ENCODE measurements around the gene LMCD1.

Gene LMCD1

DNA sequence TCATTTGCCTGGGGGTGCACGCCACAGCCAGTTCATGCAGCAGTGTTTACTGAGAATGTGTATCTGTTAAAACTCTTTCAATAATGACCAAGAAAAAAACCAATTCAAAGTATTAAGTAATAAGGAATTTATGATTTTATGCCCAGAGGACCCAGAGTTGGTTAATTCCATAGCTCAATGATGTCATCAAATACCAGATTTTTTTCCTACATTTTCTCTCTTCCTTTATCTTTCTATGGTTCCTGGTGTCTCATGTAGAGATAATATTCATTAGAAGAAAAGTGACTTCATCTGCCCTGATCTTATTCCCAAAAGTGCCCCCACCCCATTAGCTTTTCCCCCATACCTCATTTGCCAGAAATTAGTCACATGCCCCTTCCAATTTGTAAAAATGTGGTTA lies 44.6 kb upstream of the LMCD1 start:
- no peak for TF ChIP-seq ZBTB7A (IDR thresholded peaks at IDR 0.05; ENCODE audit: low read depth)
- no peak for TF ChIP-seq EGR1 (IDR thresholded peaks at IDR 0.05)
- TF ChIP-seq FOXM1 (IDR thresholded peaks at IDR 0.05; ENCODE audit: borderline replicate concordance, low read depth): no peak
- no peak for TF ChIP-seq TEAD4 (IDR thresholded peaks at IDR 0.05)
- no peak for TF ChIP-seq CEBPB (IDR thresholded peaks at IDR 0.05)
- TF ChIP-seq TAF1 (IDR thresholded peaks at IDR 0.05; ENCODE audit: low read depth): no peak
- TF ChIP-seq, protein P1, sequence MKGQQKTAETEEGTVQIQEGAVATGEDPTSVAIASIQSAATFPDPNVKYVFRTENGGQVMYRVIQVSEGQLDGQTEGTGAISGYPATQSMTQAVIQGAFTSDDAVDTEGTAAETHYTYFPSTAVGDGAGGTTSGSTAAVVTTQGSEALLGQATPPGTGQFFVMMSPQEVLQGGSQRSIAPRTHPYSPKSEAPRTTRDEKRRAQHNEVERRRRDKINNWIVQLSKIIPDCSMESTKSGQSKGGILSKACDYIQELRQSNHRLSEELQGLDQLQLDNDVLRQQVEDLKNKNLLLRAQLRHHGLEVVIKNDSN (IDR thresholded peaks at IDR 0.05): no peak
- TF ChIP-seq TCF12 (IDR thresholded peaks at IDR 0.05; ENCODE audit: low read depth): no peak
- TF ChIP-seq, protein P2, sequence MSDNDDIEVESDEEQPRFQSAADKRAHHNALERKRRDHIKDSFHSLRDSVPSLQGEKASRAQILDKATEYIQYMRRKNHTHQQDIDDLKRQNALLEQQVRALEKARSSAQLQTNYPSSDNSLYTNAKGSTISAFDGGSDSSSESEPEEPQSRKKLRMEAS (IDR thresholded peaks at IDR 0.05): no peak
- no peak for TF ChIP-seq RAD21 (IDR thresholded peaks at IDR 0.05; ENCODE audit: low read depth)
- no peak for TF ChIP-seq EP300 (IDR thresholded peaks at IDR 0.05; ENCODE audit: borderline replicate concordance)
- no peak for TF ChIP-seq CREB1 (IDR thresholded peaks at IDR 0.05; ENCODE audit: low read depth)
- TF ChIP-seq REST (IDR thresholded peaks at IDR 0.05; ENCODE audit: low read depth): no peak
- no peak for TF ChIP-seq NFIC (IDR thresholded peaks at IDR 0.05)
- no peak for TF ChIP-seq YY1 (IDR thresholded peaks at IDR 0.05; ENCODE audit: low read depth)

DNA sequence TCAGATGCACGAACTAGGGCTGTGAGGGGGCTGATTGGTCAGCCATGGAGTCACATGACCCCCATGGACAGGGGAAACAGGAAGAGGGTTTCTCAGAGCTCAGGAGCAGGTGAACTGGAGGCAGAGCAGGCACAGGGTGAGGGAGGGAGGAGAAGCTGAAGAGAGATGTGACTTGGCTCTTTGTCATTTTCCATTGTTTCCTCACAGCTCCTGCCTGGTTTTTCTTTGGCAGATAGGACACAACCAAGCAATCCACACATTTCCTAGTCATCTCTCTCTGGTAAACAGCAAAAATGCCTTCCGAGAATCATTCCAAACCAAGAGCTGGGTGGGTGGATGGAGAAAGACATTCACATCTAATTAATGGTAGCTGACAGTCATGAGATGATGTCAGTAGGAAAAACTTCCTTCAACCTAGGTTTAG lies 43.4 kb upstream of the LMCD1 start:
- TF ChIP-seq, protein P1 (IDR thresholded peaks at IDR 0.05): peak; percentile 65
- TF ChIP-seq NFIC (IDR thresholded peaks at IDR 0.05): no peak

DNA sequence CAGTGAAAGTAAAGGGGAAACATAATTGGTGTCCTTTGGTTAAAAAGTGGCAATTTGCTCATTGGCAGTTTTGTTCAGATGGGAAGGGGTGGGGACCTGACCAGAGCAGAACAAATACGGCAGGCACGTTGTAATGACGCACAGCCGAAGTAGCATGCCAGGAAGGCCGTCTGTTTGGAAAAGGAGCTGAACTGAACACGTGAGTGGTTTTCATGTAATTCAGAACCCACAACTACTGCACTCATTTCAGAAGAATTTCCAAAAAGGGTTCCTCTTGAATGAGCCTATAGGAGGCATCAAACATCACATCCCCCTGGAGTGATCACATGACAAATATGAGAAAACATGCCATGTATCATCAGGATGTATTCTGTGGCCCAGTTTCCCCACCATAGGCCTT lies 42.9 kb upstream of the LMCD1 start:
- TF ChIP-seq TCF12 (IDR thresholded peaks at IDR 0.05; ENCODE audit: low read depth): no peak
- TF ChIP-seq EP300 (IDR thresholded peaks at IDR 0.05; ENCODE audit: borderline replicate concordance): no peak
- no peak for TF ChIP-seq REST (IDR thresholded peaks at IDR 0.05; ENCODE audit: low read depth)
- TF ChIP-seq YY1 (IDR thresholded peaks at IDR 0.05; ENCODE audit: low read depth): no peak
- TF ChIP-seq CREB1 (IDR thresholded peaks at IDR 0.05; ENCODE audit: low read depth): no peak
- no peak for TF ChIP-seq TAF1 (IDR thresholded peaks at IDR 0.05; ENCODE audit: low read depth)
- TF ChIP-seq NFIC (IDR thresholded peaks at IDR 0.05): no peak
- TF ChIP-seq, protein P2 (IDR thresholded peaks at IDR 0.05): no peak
- TF ChIP-seq, protein P1 (IDR thresholded peaks at IDR 0.05): no peak
- no peak for TF ChIP-seq ZBTB7A (IDR thresholded peaks at IDR 0.05; ENCODE audit: low read depth)
- TF ChIP-seq RAD21 (IDR thresholded peaks at IDR 0.05; ENCODE audit: low read depth): no peak
- no peak for TF ChIP-seq CEBPB (IDR thresholded peaks at IDR 0.05)

- TF ChIP-seq CREB1 (IDR thresholded peaks at IDR 0.05; ENCODE audit: low read depth): no peak
- no peak for TF ChIP-seq EGR1 (IDR thresholded peaks at IDR 0.05)
- TF ChIP-seq CEBPB (IDR thresholded peaks at IDR 0.05): no peak
- no peak for TF ChIP-seq TEAD4 (IDR thresholded peaks at IDR 0.05)
- TF ChIP-seq, protein P1 (IDR thresholded peaks at IDR 0.05): no peak
- no peak for TF ChIP-seq FOXM1 (IDR thresholded peaks at IDR 0.05; ENCODE audit: borderline replicate concordance, low read depth)
- no peak for TF ChIP-seq RAD21 (IDR thresholded peaks at IDR 0.05; ENCODE audit: low read depth)
- TF ChIP-seq NFIC (IDR thresholded peaks at IDR 0.05): no peak
- no peak for TF ChIP-seq REST (IDR thresholded peaks at IDR 0.05; ENCODE audit: low read depth)
These were observed 41.4 kb upstream of the LMCD1 start for GRCh38 chr3:8460050-8460708.

Data from Ishikawa (cell line).